Mesenchymal stem cell (in vitro differentiated cells and primary cell): ENCODE measurements around the gene EPHX1.

Experiments
- DNase-seq: peaks from one replicate; pipeline ENCODE4 v3.0.0-alpha.2; 2013
- H2AFZ ChIP-seq: one replicate; pipeline ENCODE4 v1.6.1; 2013; ENCODE audit warnings: low read depth, mild to moderate bottlenecking, control low read depth, inconsistent platforms, low read length, moderate library complexity
- H2AK5ac ChIP-seq: 2 replicates; pipeline ENCODE4 v1.6.1; 2013; ENCODE audit warnings: low read length, moderate library complexity, mild to moderate bottlenecking, inconsistent platforms; ENCODE audit not compliant: severe bottlenecking
- H2BK120ac ChIP-seq: one replicate; pipeline ENCODE4 v1.6.1; 2013; ENCODE audit warnings: low read depth, mild to moderate bottlenecking, inconsistent platforms, low read length, moderate library complexity
- H2BK12ac ChIP-seq, 2 experiments: one replicate each; pipeline ENCODE4 v1.6.1; 2013; ENCODE audit warnings: inconsistent platforms in 2 of 2, low read length in 2 of 2, mild to moderate bottlenecking in 2 of 2, moderate library complexity in 2 of 2, control low read depth in 1 of 2
- H2BK15ac ChIP-seq: one replicate; pipeline ENCODE4 v1.6.1; 2013; ENCODE audit warnings: mild to moderate bottlenecking, low read depth, inconsistent platforms; ENCODE audit not compliant: poor library complexity, severe bottlenecking
- H2BK5ac ChIP-seq: 2 replicates; pipeline ENCODE4 v1.6.1; 2013; ENCODE audit warnings: low read depth, mild to moderate bottlenecking, low read length, control low read depth, inconsistent platforms; ENCODE audit not compliant: poor library complexity, severe bottlenecking
- H3K14ac ChIP-seq, 2 experiments: one replicate each; pipeline ENCODE4 v1.6.1; 2013; ENCODE audit warnings: inconsistent platforms in 2 of 2, low read length in 2 of 2, control low read depth in 1 of 2, mild to moderate bottlenecking in 1 of 2, moderate library complexity in 1 of 2
- H3K18ac ChIP-seq, 2 experiments: one replicate each; pipeline ENCODE4 v1.6.1; 2013; ENCODE audit warnings: inconsistent platforms in 2 of 2, low read length in 2 of 2, control low read depth in 1 of 2, low read depth in 1 of 2, mild to moderate bottlenecking in 1 of 2
- H3K23ac ChIP-seq, 2 experiments: one replicate each; pipeline ENCODE4 v1.6.1; 2013; ENCODE audit warnings: inconsistent platforms in 2 of 2, low read length in 2 of 2, mild to moderate bottlenecking in 2 of 2, moderate library complexity in 2 of 2, control low read depth in 1 of 2
- H3K27ac ChIP-seq: 2 replicates; pipeline ENCODE4 v1.5.1; 2013; ENCODE audit warnings: mild to moderate bottlenecking, moderate library complexity, low read length, control low read depth, inconsistent platforms; ENCODE audit not compliant: poor library complexity, severe bottlenecking
- H3K27me3 ChIP-seq, 2 experiments: 2 replicates each; pipeline versions ENCODE4 v1.6.1 to v1.7.0; 2013; ENCODE audit warnings: low read length in 2 of 2, mild to moderate bottlenecking in 2 of 2, moderate library complexity in 2 of 2, control low read depth in 1 of 2, inconsistent platforms in 1 of 2; ENCODE audit not compliant: control insufficient read depth in 1 of 2, insufficient read depth in 1 of 2
- H3K36me3 ChIP-seq, 2 experiments: 2 replicates each; pipeline versions ENCODE4 v1.6.1 to v1.7.0; 2013; ENCODE audit warnings: low read length in 2 of 2, control low read depth in 1 of 2, inconsistent platforms in 1 of 2, low read depth in 1 of 2, mild to moderate bottlenecking in 1 of 2; ENCODE audit not compliant: insufficient read depth in 2 of 2, control insufficient read depth in 1 of 2
- H3K4ac ChIP-seq, 2 experiments: one replicate each; pipeline ENCODE4 v1.6.1; 2013; ENCODE audit warnings: inconsistent platforms in 2 of 2, low read length in 2 of 2, mild to moderate bottlenecking in 2 of 2, moderate library complexity in 2 of 2, control low read depth in 1 of 2, low read depth in 1 of 2
- H3K4me1 ChIP-seq: 2 replicates; pipeline ENCODE4 v1.6.1; 2013; ENCODE audit warnings: low read depth, low read length, control low read depth; ENCODE audit not compliant: control insufficient read depth, insufficient read depth
- H3K4me2 ChIP-seq: 2 replicates; pipeline ENCODE4 v1.6.1; 2013; ENCODE audit warnings: low read length, mild to moderate bottlenecking, inconsistent platforms; ENCODE audit not compliant: poor library complexity, severe bottlenecking
- H3K4me3 ChIP-seq, 2 experiments: 2 replicates each; pipeline versions ENCODE4 v1.5.1 to v1.7.0; 2013; ENCODE audit warnings: low read length in 2 of 2, mild to moderate bottlenecking in 2 of 2, control low read depth in 1 of 2, low read depth in 1 of 2; ENCODE audit not compliant: insufficient read depth in 1 of 2
- H3K79me1 ChIP-seq: replicated peaks from 2 replicates; pipeline ENCODE4 v1.6.1; 2013; ENCODE audit warnings: mild to moderate bottlenecking, control low read depth, low read length, inconsistent platforms; ENCODE audit not compliant: poor library complexity, severe bottlenecking
- H3K9ac ChIP-seq: 2 replicates; pipeline ENCODE4 v1.7.0; 2013; ENCODE audit warnings: mild to moderate bottlenecking, low read length, moderate library complexity
- H3K9me3 ChIP-seq: 2 replicates; pipeline ENCODE4 v1.7.0; 2013; ENCODE audit warnings: mild to moderate bottlenecking, low read length; ENCODE audit not compliant: control insufficient read depth
- H4K8ac ChIP-seq: one replicate; pipeline ENCODE4 v1.6.1; 2013; ENCODE audit warnings: inconsistent platforms, mild to moderate bottlenecking, low read length, moderate library complexity
- H4K91ac ChIP-seq: one replicate; pipeline ENCODE4 v1.6.1; 2013; ENCODE audit warnings: mild to moderate bottlenecking, low read length, inconsistent platforms
- WGBS: methylation state at CpG from one replicate; pipeline ENCODE4 v1.1.7; 2013; ENCODE audit warnings: mixed read lengths; 5-methylcytosine and 5-hydroxymethylcytosine counted together

EPHX1 gene

DNA sequence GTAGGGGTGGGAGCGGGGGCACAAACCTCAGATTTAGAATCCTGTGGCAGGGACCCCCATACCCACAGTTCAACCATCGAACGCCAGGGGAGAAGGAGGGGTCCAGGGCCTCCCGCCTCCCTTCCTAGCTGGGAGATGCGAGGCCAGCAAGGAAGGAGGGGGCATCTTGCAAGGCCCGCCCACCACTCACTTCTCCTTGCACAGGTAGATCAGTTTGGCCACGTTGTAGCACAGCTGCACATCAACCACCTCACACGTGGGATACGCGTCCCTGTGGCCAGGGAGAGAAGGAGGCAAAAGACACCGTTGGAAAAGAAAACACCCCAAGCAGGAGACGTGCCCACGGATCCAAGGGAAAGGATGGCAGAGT, 52.6 kb downstream of the EPHX1 start:
- H3K79me1 ChIP-seq = no peaks in the 10 kb centered on the region
- H4K8ac ChIP-seq = no peak overlapping the region
- H3K27ac ChIP-seq = no peak overlapping the region
- no peak overlapping the region for H3K9ac ChIP-seq
- H2BK15ac ChIP-seq = no peak overlapping the region
- no peak overlapping the region for H3K4me2 ChIP-seq
- peaks cover 52 to 83% of the 10 kb centered on the region in 2 experiments for H3K36me3 ChIP-seq
- peaks cover 21% of the 10 kb centered on the region for H3K4me1 ChIP-seq
- DNase-seq = no peak
- H3K18ac ChIP-seq = no peak overlapping the region
- H3K9me3 ChIP-seq = no peaks in the 10 kb centered on the region
- no peak overlapping the region for H2AFZ ChIP-seq
- H3K4ac ChIP-seq = no peak overlapping the region
- 96% methylated on average over 10 of the region's 13 CpGs for WGBS
- H3K23ac ChIP-seq = no peak overlapping the region
- H2BK5ac ChIP-seq = no peak overlapping the region
- H2AK5ac ChIP-seq = no peak overlapping the region
- no peak overlapping the region for H3K4me3 ChIP-seq
- H3K27me3 ChIP-seq = no peaks in the 10 kb centered on the region
- H2BK12ac ChIP-seq = no peak overlapping the region
- no peak overlapping the region for H2BK120ac ChIP-seq
- H4K91ac ChIP-seq = no peak overlapping the region
- H3K14ac ChIP-seq = no peak overlapping the region

DNA sequence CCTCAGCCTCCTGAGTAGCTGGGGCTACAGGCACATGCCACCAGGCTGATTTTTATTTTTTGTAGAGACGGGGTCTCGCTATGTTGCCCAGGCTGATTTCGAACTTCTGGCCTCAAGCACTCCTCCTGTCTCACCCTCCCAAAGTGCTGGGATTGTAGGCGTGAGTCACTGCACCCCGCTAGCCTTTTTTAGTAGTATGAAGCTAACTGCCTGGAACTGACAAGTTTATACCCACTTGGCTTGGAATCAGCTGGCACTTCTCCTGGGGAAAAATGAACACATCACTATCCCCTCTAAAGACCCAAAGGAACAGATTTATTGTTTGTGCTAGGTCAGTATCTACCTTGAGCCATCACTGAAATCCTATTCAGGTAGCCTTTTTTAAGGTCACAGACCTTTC, 53.2 kb downstream of the EPHX1 start:
- H3K4me1 ChIP-seq = peaks cover 21% of the 10 kb centered on the region
- H3K27me3 ChIP-seq = no peaks in the 10 kb centered on the region
- H2BK15ac ChIP-seq = no peak overlapping the region
- H3K9ac ChIP-seq = no peak overlapping the region
- H3K79me1 ChIP-seq = no peaks in the 10 kb centered on the region
- peaks cover 56 to 85% of the 10 kb centered on the region in 2 experiments for H3K36me3 ChIP-seq
- H2AK5ac ChIP-seq = no peak overlapping the region
- no peak overlapping the region for H3K4ac ChIP-seq
- no peak overlapping the region for H2AFZ ChIP-seq
- no peak overlapping the region for H2BK12ac ChIP-seq
- 100% methylated on average over 5 of the region's 5 CpGs for WGBS
- DNase-seq = no peak
- H3K27ac ChIP-seq = no peak overlapping the region
- no peak overlapping the region for H3K4me2 ChIP-seq
- no peak overlapping the region for H3K14ac ChIP-seq
- H3K23ac ChIP-seq = no peak overlapping the region
- no peak overlapping the region for H4K91ac ChIP-seq
- H3K9me3 ChIP-seq = no peaks in the 10 kb centered on the region
- H3K4me3 ChIP-seq = no peak overlapping the region
- H2BK5ac ChIP-seq = no peak overlapping the region
- H4K8ac ChIP-seq = no peak overlapping the region
- H2BK120ac ChIP-seq = no peak overlapping the region
- no peak overlapping the region for H3K18ac ChIP-seq

DNA sequence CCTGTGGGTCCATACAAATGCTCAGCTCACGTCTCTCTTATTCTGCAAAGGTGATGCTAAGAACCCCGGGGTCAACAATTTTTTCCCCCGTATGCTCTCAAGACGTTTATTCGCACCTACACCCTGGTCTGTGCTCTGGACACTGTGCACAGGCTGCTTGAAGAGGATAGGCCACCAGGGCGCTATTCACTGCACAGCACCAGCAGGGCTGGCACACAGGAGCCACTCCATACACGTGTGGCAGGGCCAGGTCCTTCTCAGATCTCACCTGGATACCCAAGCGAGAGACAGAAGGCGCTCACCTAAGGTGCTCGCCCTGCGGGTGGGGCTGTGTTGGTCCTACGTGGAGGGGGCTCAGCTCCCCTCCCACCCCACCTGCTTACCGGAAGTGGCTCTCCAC, 55.6 kb downstream of the EPHX1 start:
- no peaks in the 10 kb centered on the region for H3K79me1 ChIP-seq
- no peak overlapping the region for H3K9ac ChIP-seq
- no peak overlapping the region for H3K4ac ChIP-seq
- peak overlapping the region; percentile 7 for H4K91ac ChIP-seq
- H3K23ac ChIP-seq = no peak overlapping the region
- H3K9me3 ChIP-seq = no peaks in the 10 kb centered on the region
- no peak overlapping the region for H3K18ac ChIP-seq
- no peak overlapping the region for H2BK5ac ChIP-seq
- peaks cover 57 to 85% of the 10 kb centered on the region in 2 experiments for H3K36me3 ChIP-seq
- no peak overlapping the region for H3K4me3 ChIP-seq
- H3K4me2 ChIP-seq = no peak overlapping the region
- H3K27ac ChIP-seq = no peak overlapping the region
- no peak overlapping the region for H2BK12ac ChIP-seq
- H3K4me1 ChIP-seq = peaks cover 21% of the 10 kb centered on the region
- peak overlapping the region; percentile 57 for H4K8ac ChIP-seq
- no peak overlapping the region for H2AK5ac ChIP-seq
- H2BK120ac ChIP-seq = no peak overlapping the region
- no peak overlapping the region for H2AFZ ChIP-seq
- 96% methylated on average over 13 of the region's 13 CpGs for WGBS
- no peak overlapping the region for H2BK15ac ChIP-seq
- H3K27me3 ChIP-seq = no peaks in the 10 kb centered on the region
- no peak overlapping the region for H3K14ac ChIP-seq
- no peak for DNase-seq

DNA sequence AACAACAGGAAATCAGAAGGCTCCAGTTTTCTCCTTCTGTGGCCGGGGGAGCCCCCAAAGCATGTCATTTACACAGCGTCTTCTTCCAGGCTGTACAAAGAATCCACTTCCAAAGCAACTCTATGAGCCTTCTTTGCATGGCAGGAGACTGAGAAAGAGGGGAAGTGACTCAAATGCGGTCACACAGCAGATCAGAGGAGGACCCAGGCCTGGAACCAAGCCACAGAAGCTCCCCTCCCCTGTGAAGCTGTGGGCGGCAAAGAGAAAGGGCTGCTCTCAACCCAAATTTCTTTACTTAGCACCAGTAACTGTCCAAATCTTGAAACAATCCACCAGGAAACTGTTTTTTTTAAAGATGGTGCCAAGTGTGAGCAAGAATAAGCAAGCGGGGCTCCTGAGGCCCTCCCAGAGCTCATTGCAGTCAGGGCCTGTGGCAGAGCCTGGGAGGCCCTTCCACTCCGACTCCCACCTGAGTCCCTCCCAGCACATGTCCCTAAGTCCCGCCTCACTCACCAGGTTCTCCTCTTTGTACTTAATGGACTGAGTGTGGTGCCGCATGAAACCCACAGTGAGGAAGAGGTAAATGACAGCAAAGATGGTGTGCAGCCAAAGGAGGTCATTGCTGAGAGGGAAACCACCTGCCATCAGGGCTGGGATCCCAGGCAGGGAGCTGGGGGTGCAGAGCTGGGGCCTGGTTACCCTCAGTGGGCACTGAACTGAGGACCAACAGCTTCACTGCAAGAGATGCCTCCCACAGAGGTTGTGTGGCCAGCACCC, 56.3 kb downstream of the EPHX1 start:
- Histone ChIP-seq H3K9me3 (no peaks in the 10 kb centered on the region), H2BK120ac (no peak overlapping the region), H3K4me2 (no peak overlapping the region), H3K18ac (no peak overlapping the region), H3K4ac (no peak overlapping the region), H2BK15ac (no peak overlapping the region), H3K9ac (no peak overlapping the region), H4K91ac (no peak overlapping the region), H4K8ac (no peak overlapping the region), H3K27ac (no peak overlapping the region), H3K4me3 (no peak overlapping the region), H3K27me3 (no peaks in the 10 kb centered on the region), H3K23ac (no peak overlapping the region), H3K36me3 (peaks cover 52 to 85% of the 10 kb centered on the region in 2 experiments), H3K14ac (peak overlapping the region in 1 of 2 experiments; percentile 53), H2AK5ac (no peak overlapping the region), H3K79me1 (no peaks in the 10 kb centered on the region), H2BK5ac (no peak overlapping the region), H3K4me1 (peaks cover 21% of the 10 kb centered on the region), H2AFZ (no peak overlapping the region), H2BK12ac (no peak overlapping the region)
- DNase-seq = peak; percentile 54
- 76% methylated on average over 7 of the region's 8 CpGs for WGBS
